Naive thymus-derived CD4-positive, alpha-beta T cell (primary cell): ENCODE data around the gene CHCHD6. TPM values are rescaled to one million over a fixed set of nuclear protein-coding genes. Genes with fewer than 3 reads are reported as not detected.

Experiments used
- ATAC-seq: fragments of 150-1000 bp; cut with Tn5 transposase; 2 replicates; pipeline ENCODE4 v1.10.0; 2021; ENCODE audit warnings: mild to moderate bottlenecking, moderate library complexity
- CTCF ChIA-PET: fragments of 350-600 bp; sonication (Branson Sonifier 250); formaldehyde crosslinking; loops from one replicate; lab custom pipeline; 2021; ENCODE audit warnings: antibody characterized with exemption; lab: Charles Lee
- POLR2A ChIA-PET: fragments of 350-600 bp; sonication (Branson Sonifier 250); formaldehyde crosslinking; loops from one replicate; lab custom pipeline; 2021; ENCODE audit warnings: antibody characterized with exemption, inconsistent platforms; lab: Charles Lee
- DNase-seq, 9 donors: peaks; one replicate each; pipeline versions ENCODE4 v3.0.0 to v3.0.0-alpha.2; 2020 to 2022; ENCODE audit warnings: mixed read lengths in 1 of 9
- H3K27ac ChIP-seq: one replicate; pipeline ENCODE4 v1.7.0; 2013; ENCODE audit warnings: mild to moderate bottlenecking, low read depth, low read length, moderate library complexity
- H3K27me3 ChIP-seq, 2 donors: one replicate each; pipeline ENCODE4 v1.7.0; 2013; ENCODE audit warnings: low read length in 2 of 2, mild to moderate bottlenecking in 2 of 2, moderate library complexity in 2 of 2; ENCODE audit not compliant: control insufficient read depth in 2 of 2, insufficient read depth in 2 of 2
- H3K36me3 ChIP-seq, 3 experiments: 1 replicate in 2 of 3; 2 replicates in 1 of 3; pipeline ENCODE4 v1.7.0; 2013; ENCODE audit warnings: low read length in 3 of 3, mild to moderate bottlenecking in 3 of 3, moderate library complexity in 1 of 3; ENCODE audit not compliant: insufficient read depth in 3 of 3, control insufficient read depth in 2 of 3
- H3K4me1 ChIP-seq, 2 donors: one replicate each; pipeline ENCODE4 v1.7.0; 2013; ENCODE audit warnings: low read length in 2 of 2, mild to moderate bottlenecking in 2 of 2, moderate library complexity in 1 of 2; ENCODE audit not compliant: control insufficient read depth in 2 of 2, insufficient read depth in 2 of 2
- H3K4me3 ChIP-seq: 2 replicates; pipeline ENCODE4 v1.7.0; 2013; ENCODE audit warnings: mild to moderate bottlenecking, low read length
- H3K9me3 ChIP-seq, 3 experiments: 1 replicate in 2 of 3; 2 replicates in 1 of 3; pipeline ENCODE4 v1.7.0; 2013; ENCODE audit warnings: low read length in 3 of 3; ENCODE audit not compliant: control insufficient read depth in 2 of 3
- H3K27ac Mint-ChIP-seq, 9 donors: one replicate each; pipeline ENCODE4 v1.8.0; 2020 to 2022; ENCODE audit warnings: mixed read lengths in 9 of 9, mild to moderate bottlenecking in 8 of 9, moderate library complexity in 5 of 9, inconsistent platforms in 2 of 9
- H3K27me3 Mint-ChIP-seq, 5 donors: one replicate each; pipeline ENCODE4 v1.8.0; 2021 to 2022; ENCODE audit warnings: mixed read lengths in 5 of 5, mild to moderate bottlenecking in 1 of 5
- H3K36me3 Mint-ChIP-seq, 5 donors: one replicate each; pipeline ENCODE4 v1.8.0; 2020 to 2022; ENCODE audit warnings: mixed read lengths in 5 of 5, mild to moderate bottlenecking in 3 of 5, inconsistent platforms in 1 of 5
- H3K4me1 Mint-ChIP-seq, 7 donors: one replicate each; pipeline ENCODE4 v1.8.0; 2020 to 2022; ENCODE audit warnings: mixed read lengths in 7 of 7, mild to moderate bottlenecking in 3 of 7, inconsistent platforms in 1 of 7
- H3K4me3 Mint-ChIP-seq, 10 donors: one replicate each; pipeline ENCODE4 v1.8.0; 2020 to 2022; ENCODE audit warnings: mild to moderate bottlenecking in 10 of 10, mixed read lengths in 10 of 10, moderate library complexity in 6 of 10, inconsistent platforms in 2 of 10
- H3K9me3 Mint-ChIP-seq, 11 donors: one replicate each; pipeline ENCODE4 v1.8.0; 2020 to 2022; ENCODE audit warnings: mixed read lengths in 11 of 11, mild to moderate bottlenecking in 4 of 11, inconsistent platforms in 1 of 11, moderate library complexity in 1 of 11
- intact Hi-C, 2 donors: fragments of 100-400 bp; cut with micrococcal nuclease; formaldehyde crosslinking; loops; one replicate each; pipeline ENCODE4 v1.15.1; 2023
- polyA plus RNA-seq, 2 donors: library from polyadenylated mRNA; unstranded; fragments of 300-500 nt; fragmentation: Illumina TruSeq; gene quantifications; one replicate each; pipeline ENCODE4 v1.2.3, GENCODE V29; 2021
- total RNA-seq, 6 experiments: library from RNA in 5 of 6; stranded (reverse) in 5 of 6; gene quantifications; 1 replicate in 5 of 6; 2 replicates in 1 of 6; pipeline ENCODE4 v1.2.3 and lab custom pipeline; 2021 to 2026

Gene CHCHD6
- total and polyA plus RNA-seq, 7 experiments from 2014 or later = 5.4 to 15.1 (median 11.0) TPM

- H3K4me1 ChIP-seq = peaks cover 6 to 8% of the 10 kb centered on the region in 2 donors
- DNase-seq = no peak
- no peak overlapping the region for H3K4me3 ChIP-seq
- Mint-ChIP-seq H3K27ac (no peak overlapping the region), H3K9me3 (peaks cover 5 to 16% (median 12%) of the 10 kb centered on the region in 11 donors), H3K4me1 (peaks cover 0 to 28% (median 9%) of the 10 kb centered on the region in 7 donors), H3K4me3 (no peak overlapping the region), H3K36me3 (peaks cover 5 to 14% (median 9%) of the 10 kb centered on the region in 5 donors), H3K27me3 (peaks cover 16 to 24% (median 22%) of the 10 kb centered on the region in 5 donors)
- H3K36me3 ChIP-seq = no peaks in the 10 kb centered on the region
- intact Hi-C loops = no loop called here
- CTCF ChIA-PET = no interaction called here
- ATAC-seq = no peak
- POLR2A ChIA-PET = no interaction called here
- H3K9me3 ChIP-seq = no peaks in the 10 kb centered on the region
- no peaks in the 10 kb centered on the region for H3K27me3 ChIP-seq
- no peak overlapping the region for H3K27ac ChIP-seq
These were observed 275.1 kb downstream of the CHCHD6 start for GRCh38 chr3:126979046-126979628.

- no peak for DNase-seq
- H3K4me3 Mint-ChIP-seq = peak overlapping the region in 1 of 10 donors; percentile 38
- H3K27me3 Mint-ChIP-seq = peaks cover 6 to 20% (median 12%) of the 10 kb centered on the region in 5 donors
- peak overlapping the region in 2 of 9 donors; percentile 46 to 79 for H3K27ac Mint-ChIP-seq
- ATAC-seq = no peak
- peaks cover 0 to 3% (median 2%) of the 10 kb centered on the region in 11 donors for H3K9me3 Mint-ChIP-seq
- peaks cover 6 to 8% of the 10 kb centered on the region in 2 donors for H3K4me1 ChIP-seq
- peaks cover 0 to 28% (median 9%) of the 10 kb centered on the region in 7 donors for H3K4me1 Mint-ChIP-seq
- CTCF ChIA-PET = no interaction called here
- no peak overlapping the region for H3K27ac ChIP-seq
- intact Hi-C loops = loop anchor here (5.0 to 10.0 kb wide), 5 partner anchors 303 to 1606 kb away; partner anchors contain the start of genes OSBPL11 (in 1 of the 2), SLC41A3 (in 1 of the 2) and ZNF148 (in 1 of the 2)
- no peak overlapping the region for H3K4me3 ChIP-seq
- no peaks in the 10 kb centered on the region for H3K36me3 ChIP-seq
- no peaks in the 10 kb centered on the region for H3K9me3 ChIP-seq
- H3K36me3 Mint-ChIP-seq = peaks cover 0 to 2% (median 0%) of the 10 kb centered on the region in 5 donors
- POLR2A ChIA-PET = no interaction called here
- no peaks in the 10 kb centered on the region for H3K27me3 ChIP-seq
These were observed 276.3 kb downstream of the CHCHD6 start for GRCh38 chr3:126980266-126980811.

GRCh38 chr3:126982126-126982470 lies 278.1 kb downstream of the CHCHD6 start:
- ChIA-PET POLR2A (interaction anchor here (0.8 to 1.0 kb wide), 2 partner anchors 35 to 279 kb away, joined by 3 read pairs; no protein-coding TSS in a partner anchor), CTCF (interaction anchor here (0.7 to 1.2 kb wide), 3 partner anchors 11 to 55 kb away, joined by 3 to 4 read pairs (median 3); no protein-coding TSS in a partner anchor)
- Mint-ChIP-seq H3K27me3 (peaks cover 5 to 19% (median 11%) of the 10 kb centered on the region in 5 donors), H3K36me3 (no peaks in the 10 kb centered on the region), H3K27ac (peak overlapping the region; percentile 79 to 96 (median 90)), H3K4me1 (peaks cover 0 to 28% (median 9%) of the 10 kb centered on the region in 7 donors), H3K9me3 (peaks cover 0 to 2% (median 0%) of the 10 kb centered on the region in 11 donors), H3K4me3 (peak overlapping the region; percentile 83 to 92 (median 88))
- Histone ChIP-seq H3K27ac (peak overlapping the region; percentile 91), H3K4me3 (peak overlapping the region; percentile 57), H3K36me3 (no peaks in the 10 kb centered on the region), H3K9me3 (no peaks in the 10 kb centered on the region), H3K4me1 (peaks cover 6 to 8% of the 10 kb centered on the region in 2 donors), H3K27me3 (no peaks in the 10 kb centered on the region)
- intact Hi-C loops = loop anchor here (1.0 to 10.0 kb wide), 21 partner anchors 71 to 1607 kb away; partner anchors contain the start of genes CHCHD6 (in 2 of the 2), TPRA1 (in 2 of the 2), ABTB1 (in 1 of the 2) and OSBPL11 (in 1 of the 2)
- DNase-seq (peak in 2 of 9 donors; percentile 67 to 70), ATAC-seq (peak; percentile 49)

GRCh38 chr3:126982471-126983175 lies 278.6 kb downstream of the CHCHD6 start, which contains the start of gene PLXNA1:
Gene PLXNA1, plus strand, starts transcription at chr3:126983115. Its CDS starts 5,479 bp downstream, at chr3:126988594.
- Histone ChIP-seq H3K9me3 (no peaks in the 10 kb centered on the region), H3K4me3 (peak within 1 kb of the TSS; percentile 57), H3K27ac (peak within 1 kb of the TSS; percentile 91), H3K36me3 (no peaks in the 10 kb centered on the region), H3K27me3 (no peaks in the 10 kb centered on the region), H3K4me1 (peaks cover 6 to 8% of the 10 kb centered on the region in 2 donors)
- peak; percentile 78 to 94 (median 90) for DNase-seq
- Mint-ChIP-seq H3K27ac (peak within 1 kb of the TSS; percentile 79 to 96 (median 90)), H3K4me1 (peaks cover 0 to 28% (median 9%) of the 10 kb centered on the region in 7 donors), H3K4me3 (peak within 1 kb of the TSS; percentile 83 to 92 (median 88)), H3K36me3 (no peaks in the 10 kb centered on the region), H3K27me3 (peaks cover 5 to 19% (median 11%) of the 10 kb centered on the region in 5 donors), H3K9me3 (peaks cover 0 to 2% (median 0%) of the 10 kb centered on the region in 11 donors)
- ChIA-PET CTCF (interaction anchor here (0.7 to 1.2 kb wide), 4 partner anchors 12 to 564 kb away, joined by 3 to 4 read pairs (median 3); no protein-coding TSS in a partner anchor), POLR2A (interaction anchor here (0.8 to 1.0 kb wide), 2 partner anchors 35 to 280 kb away, joined by 3 read pairs; no protein-coding TSS in a partner anchor)
- intact Hi-C loops = loop anchor here (1.0 to 10.0 kb wide), 21 partner anchors 71 to 1608 kb away; partner anchors contain the start of genes CHCHD6 (in 2 of the 2), TPRA1 (in 2 of the 2), ABTB1 (in 1 of the 2) and OSBPL11 (in 1 of the 2)
- ATAC-seq = peak; percentile 91

- DNase-seq = peak in 2 of 9 donors; percentile 9 to 19
- H3K27ac Mint-ChIP-seq = no peak overlapping the region
- Histone ChIP-seq H3K9me3 (no peaks in the 10 kb centered on the region), H3K4me3 (no peak overlapping the region), H3K27ac (no peak overlapping the region), H3K36me3 (no peaks in the 10 kb centered on the region), H3K4me1 (peaks cover 6 to 8% of the 10 kb centered on the region in 2 donors), H3K27me3 (no peaks in the 10 kb centered on the region)
- POLR2A ChIA-PET = no interaction called here
- intact Hi-C loops = loop anchor here (2.0 to 10.0 kb wide), 9 partner anchors 306 to 1608 kb away; partner anchors contain the start of genes ABTB1 (in 1 of the 2), OSBPL11 (in 1 of the 2), RUVBL1 (in 1 of the 2) and SLC41A3 (in 1 of the 2)
- no peak overlapping the region for H3K4me3 Mint-ChIP-seq
- CTCF ChIA-PET = interaction anchor here (1.1 kb wide), 1 partner anchor 564 kb away, joined by 3 read pairs; no protein-coding TSS in a partner anchor
- H3K9me3 Mint-ChIP-seq = no peaks in the 10 kb centered on the region
- peaks cover 0 to 26% (median 9%) of the 10 kb centered on the region in 7 donors for H3K4me1 Mint-ChIP-seq
- no peak for ATAC-seq
- H3K36me3 Mint-ChIP-seq = no peaks in the 10 kb centered on the region
- H3K27me3 Mint-ChIP-seq = peaks cover 5 to 19% (median 11%) of the 10 kb centered on the region in 5 donors
These were observed 279.2 kb downstream of the CHCHD6 start for GRCh38 chr3:126983276-126983652.
